SK-N-SH treated with all-trans-retinoic acid at 6 μM for 48 hours (cell line): ENCODE data around the gene MYO15B.
A peak's percentile ranks its signal among the peaks of the same experiment; 100 is the strongest.

ENCODE experiments used
- ATAC-seq: fragments of 200-7000 bp; cut with Tn5 transposase; 3 replicates; pipeline ENCODE4 v1.9.1; 2020; ENCODE audit warnings: mild to moderate bottlenecking, moderate library complexity
- ARNTL ChIP-seq: fragments of 450-650 bp; formaldehyde crosslinking; IDR thresholded peaks from 2 replicates; pipeline ENCODE4 v1.5.0; 2020; ENCODE audit warnings: low read depth, mild to moderate bottlenecking, moderate library complexity, borderline replicate concordance
- CSDC2 ChIP-seq: fragments of 250-450 bp; sonication (Bioruptor Pico); IDR thresholded peaks from 2 replicates; pipeline ENCODE4 v1.5.0; 2020; ENCODE audit warnings: mild to moderate bottlenecking, moderate library complexity
- GLIS3 ChIP-seq: fragments of 250-450 bp; sonication (Bioruptor Pico); IDR thresholded peaks from 2 replicates; pipeline ENCODE4 v1.5.0; 2020; ENCODE audit warnings: mild to moderate bottlenecking, moderate library complexity
- OSR1 ChIP-seq: fragments of 250-450 bp; sonication (Bioruptor Pico); IDR thresholded peaks from 2 replicates; pipeline ENCODE4 v1.8.0; 2022; ENCODE audit warnings: moderate library complexity, mild to moderate bottlenecking, inconsistent platforms
- RARB ChIP-seq: fragments of 250-450 bp; sonication (Bioruptor Pico); IDR thresholded peaks from 2 replicates; pipeline ENCODE4 v1.8.0; 2021; ENCODE audit warnings: mild to moderate bottlenecking, moderate library complexity
- SNAI2 ChIP-seq: fragments of 250-450 bp; sonication (Bioruptor Pico); IDR thresholded peaks from 2 replicates; pipeline ENCODE4 v1.5.0; 2020; ENCODE audit warnings: mild to moderate bottlenecking, moderate library complexity
- TCF4 ChIP-seq: fragments of 250-450 bp; sonication (Bioruptor Pico); IDR thresholded peaks from 2 replicates; pipeline ENCODE4 v1.8.0; 2021; ENCODE audit warnings: mild to moderate bottlenecking, moderate library complexity, borderline replicate concordance
- ZC3H10 ChIP-seq: fragments of 250-450 bp; sonication (Bioruptor Pico); IDR thresholded peaks from 2 replicates; pipeline ENCODE4 v1.5.1; 2021; ENCODE audit warnings: mild to moderate bottlenecking, moderate library complexity
- ZFP3 ChIP-seq: fragments of 250-450 bp; sonication (Bioruptor Pico); IDR thresholded peaks from 2 replicates; pipeline ENCODE4 v1.5.0; 2020; ENCODE audit warnings: mild to moderate bottlenecking, moderate library complexity
- ZNF565 ChIP-seq: fragments of 450-650 bp; formaldehyde crosslinking; conservative IDR thresholded peaks from 2 replicates; pipeline ENCODE4 v1.5.0; 2020; ENCODE audit warnings: low read depth, mild to moderate bottlenecking, moderate library complexity
- ZNF70 ChIP-seq: fragments of 450-650 bp; formaldehyde crosslinking; IDR thresholded peaks from 2 replicates; pipeline ENCODE4 v1.5.0; 2020; ENCODE audit warnings: mild to moderate bottlenecking, moderate library complexity
- ZNF8 ChIP-seq: fragments of 450-650 bp; formaldehyde crosslinking; IDR thresholded peaks from 2 replicates; pipeline ENCODE4 v1.5.0; 2020; ENCODE audit warnings: mild to moderate bottlenecking, moderate library complexity
- TF ChIP-seq, protein P1 (sequence below): fragments of 250-450 bp; sonication (Bioruptor Pico); IDR thresholded peaks from 2 replicates; pipeline ENCODE4 v1.8.0; 2021; ENCODE audit warnings: low read depth, mild to moderate bottlenecking, moderate library complexity, borderline replicate concordance
- TF ChIP-seq, protein P2 (sequence below): fragments of 250-450 bp; sonication (Bioruptor Pico); IDR thresholded peaks from 2 replicates; pipeline ENCODE4 v1.8.0; 2020; ENCODE audit warnings: mild to moderate bottlenecking, moderate library complexity, borderline replicate concordance
- TF ChIP-seq, protein P3 (sequence below): fragments of 250-450 bp; sonication (Bioruptor Pico); IDR thresholded peaks from 2 replicates; pipeline ENCODE4 v1.5.1; 2020; ENCODE audit warnings: low read depth, mild to moderate bottlenecking, moderate library complexity
- TF ChIP-seq, protein P4 (sequence below): fragments of 250-450 bp; sonication (Bioruptor Pico); IDR thresholded peaks from 2 replicates; pipeline ENCODE4 v1.5.0; 2020; ENCODE audit warnings: mild to moderate bottlenecking, moderate library complexity
- TF ChIP-seq, protein P5 (sequence below): fragments of 250-450 bp; sonication (Bioruptor Pico); IDR thresholded peaks from 2 replicates; pipeline ENCODE4 v1.5.1; 2021; ENCODE audit warnings: mild to moderate bottlenecking, moderate library complexity

The MYO15B gene

DNA sequence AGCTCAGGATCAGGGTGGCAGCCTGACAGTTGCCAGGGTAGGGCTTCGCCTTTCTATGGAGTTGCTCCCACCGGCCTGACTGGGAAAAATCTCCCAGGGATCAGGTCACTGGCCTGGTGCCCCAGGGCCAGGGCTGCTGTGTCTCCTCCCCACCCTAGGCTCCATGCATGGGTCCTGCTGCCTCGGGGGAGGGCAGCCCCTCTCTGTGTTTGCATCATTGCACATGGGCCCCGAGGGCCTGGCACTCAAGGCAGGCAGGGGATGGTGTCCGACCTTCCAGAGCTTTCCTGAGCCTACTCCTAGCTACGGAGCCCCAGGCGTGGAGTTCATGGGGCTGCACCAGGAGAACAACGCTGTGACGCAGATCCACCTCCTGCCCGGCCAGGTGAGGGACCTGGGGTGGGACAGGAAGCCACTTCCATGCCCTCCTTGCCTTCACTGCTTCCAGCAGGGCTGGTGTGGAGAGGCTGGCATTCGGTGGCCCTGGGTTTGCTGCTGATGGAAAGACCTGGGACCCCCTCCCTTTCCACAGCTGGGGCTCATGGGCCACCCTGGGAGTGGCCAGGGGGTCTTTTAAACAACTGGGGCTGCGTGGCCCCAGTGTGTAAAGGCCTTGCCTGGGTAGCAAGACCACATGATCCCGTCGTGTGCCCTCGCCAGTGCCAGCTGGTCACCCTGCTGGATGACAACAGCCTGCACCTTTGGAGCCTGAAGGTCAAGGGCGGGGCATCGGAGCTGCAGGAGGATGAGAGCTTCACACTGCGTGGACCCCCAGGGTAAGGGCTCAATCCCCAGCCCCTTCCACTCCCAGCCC is 29.5 kb upstream of the MYO15B start:
- TF ChIP-seq, protein P1, sequence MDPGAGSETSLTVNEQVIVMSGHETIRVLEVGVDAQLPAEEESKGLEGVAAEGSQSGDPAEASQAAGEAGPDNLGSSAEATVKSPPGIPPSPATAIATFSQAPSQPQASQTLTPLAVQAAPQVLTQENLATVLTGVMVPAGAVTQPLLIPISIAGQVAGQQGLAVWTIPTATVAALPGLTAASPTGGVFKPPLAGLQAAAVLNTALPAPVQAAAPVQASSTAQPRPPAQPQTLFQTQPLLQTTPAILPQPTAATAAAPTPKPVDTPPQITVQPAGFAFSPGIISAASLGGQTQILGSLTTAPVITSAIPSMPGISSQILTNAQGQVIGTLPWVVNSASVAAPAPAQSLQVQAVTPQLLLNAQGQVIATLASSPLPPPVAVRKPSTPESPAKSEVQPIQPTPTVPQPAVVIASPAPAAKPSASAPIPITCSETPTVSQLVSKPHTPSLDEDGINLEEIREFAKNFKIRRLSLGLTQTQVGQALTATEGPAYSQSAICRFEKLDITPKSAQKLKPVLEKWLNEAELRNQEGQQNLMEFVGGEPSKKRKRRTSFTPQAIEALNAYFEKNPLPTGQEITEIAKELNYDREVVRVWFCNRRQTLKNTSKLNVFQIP: no peak
- TF ChIP-seq CSDC2 (CRISPR knock-in tag) (no peak), OSR1 (CRISPR knock-in tag) (no peak), ZNF565 (CRISPR knock-in tag) (no peak), ZNF70 (CRISPR knock-in tag) (no peak)
- ATAC-seq: peak; percentile 32

DNA sequence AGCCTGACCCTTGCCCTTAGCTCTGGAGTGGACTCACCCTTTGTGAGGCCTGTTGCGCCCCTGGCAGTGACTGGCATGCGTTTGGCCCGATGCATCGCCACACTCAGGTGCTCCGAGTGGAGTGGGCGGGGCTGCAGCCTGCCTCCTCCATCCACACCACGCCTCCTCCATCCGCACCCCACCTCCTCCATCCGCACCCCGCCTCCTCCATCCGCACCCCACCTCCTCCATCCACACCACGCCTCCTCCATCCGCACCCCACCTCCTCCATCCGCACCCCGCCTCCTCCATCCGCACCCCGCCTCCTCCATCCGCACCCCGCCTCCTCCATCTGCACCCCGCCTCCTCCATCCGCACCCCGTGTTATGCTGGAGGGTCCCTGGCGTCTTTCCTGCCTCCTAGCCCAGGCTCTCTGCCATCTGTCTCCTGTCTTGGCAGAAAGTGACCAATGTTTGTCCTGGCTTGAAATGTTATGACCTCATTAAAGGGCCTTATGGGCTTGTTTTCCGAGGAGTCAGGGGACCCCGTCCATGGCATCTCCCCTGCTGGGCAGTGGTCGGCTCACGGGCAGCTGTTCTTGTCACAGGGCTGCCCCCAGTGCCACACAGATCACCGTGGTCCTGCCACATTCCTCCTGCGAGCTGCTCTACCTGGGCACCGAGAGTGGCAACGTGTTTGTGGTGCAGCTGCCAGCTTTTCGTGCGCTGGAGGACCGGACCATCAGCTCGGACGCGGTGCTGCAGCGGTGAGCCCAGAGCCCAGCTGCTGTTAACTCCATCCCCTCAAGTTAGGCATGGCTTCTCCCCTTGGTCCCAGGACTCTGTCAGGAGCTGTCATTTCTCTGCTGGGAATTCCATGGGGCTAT is 28.7 kb upstream of the MYO15B start:
- TF ChIP-seq ZC3H10 (CRISPR knock-in tag) (no peak), TCF4 (CRISPR knock-in tag) (no peak), OSR1 (CRISPR knock-in tag) (no peak), SNAI2 (no peak), GLIS3 (CRISPR knock-in tag) (no peak)
- TF ChIP-seq, protein P1: no peak
- TF ChIP-seq, protein P2, sequence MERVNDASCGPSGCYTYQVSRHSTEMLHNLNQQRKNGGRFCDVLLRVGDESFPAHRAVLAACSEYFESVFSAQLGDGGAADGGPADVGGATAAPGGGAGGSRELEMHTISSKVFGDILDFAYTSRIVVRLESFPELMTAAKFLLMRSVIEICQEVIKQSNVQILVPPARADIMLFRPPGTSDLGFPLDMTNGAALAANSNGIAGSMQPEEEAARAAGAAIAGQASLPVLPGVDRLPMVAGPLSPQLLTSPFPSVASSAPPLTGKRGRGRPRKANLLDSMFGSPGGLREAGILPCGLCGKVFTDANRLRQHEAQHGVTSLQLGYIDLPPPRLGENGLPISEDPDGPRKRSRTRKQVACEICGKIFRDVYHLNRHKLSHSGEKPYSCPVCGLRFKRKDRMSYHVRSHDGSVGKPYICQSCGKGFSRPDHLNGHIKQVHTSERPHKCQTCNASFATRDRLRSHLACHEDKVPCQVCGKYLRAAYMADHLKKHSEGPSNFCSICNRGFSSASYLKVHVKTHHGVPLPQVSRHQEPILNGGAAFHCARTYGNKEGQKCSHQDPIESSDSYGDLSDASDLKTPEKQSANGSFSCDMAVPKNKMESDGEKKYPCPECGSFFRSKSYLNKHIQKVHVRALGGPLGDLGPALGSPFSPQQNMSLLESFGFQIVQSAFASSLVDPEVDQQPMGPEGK: no peak
- TF ChIP-seq, protein P3, sequence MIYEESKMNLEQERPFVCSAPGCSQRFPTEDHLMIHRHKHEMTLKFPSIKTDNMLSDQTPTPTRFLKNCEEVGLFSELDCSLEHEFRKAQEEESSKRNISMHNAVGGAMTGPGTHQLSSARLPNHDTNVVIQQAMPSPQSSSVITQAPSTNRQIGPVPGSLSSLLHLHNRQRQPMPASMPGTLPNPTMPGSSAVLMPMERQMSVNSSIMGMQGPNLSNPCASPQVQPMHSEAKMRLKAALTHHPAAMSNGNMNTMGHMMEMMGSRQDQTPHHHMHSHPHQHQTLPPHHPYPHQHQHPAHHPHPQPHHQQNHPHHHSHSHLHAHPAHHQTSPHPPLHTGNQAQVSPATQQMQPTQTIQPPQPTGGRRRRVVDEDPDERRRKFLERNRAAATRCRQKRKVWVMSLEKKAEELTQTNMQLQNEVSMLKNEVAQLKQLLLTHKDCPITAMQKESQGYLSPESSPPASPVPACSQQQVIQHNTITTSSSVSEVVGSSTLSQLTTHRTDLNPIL (CRISPR knock-in tag): no peak
- TF ChIP-seq, all 23 proteins: peak for 0
- ATAC-seq: no peak

DNA sequence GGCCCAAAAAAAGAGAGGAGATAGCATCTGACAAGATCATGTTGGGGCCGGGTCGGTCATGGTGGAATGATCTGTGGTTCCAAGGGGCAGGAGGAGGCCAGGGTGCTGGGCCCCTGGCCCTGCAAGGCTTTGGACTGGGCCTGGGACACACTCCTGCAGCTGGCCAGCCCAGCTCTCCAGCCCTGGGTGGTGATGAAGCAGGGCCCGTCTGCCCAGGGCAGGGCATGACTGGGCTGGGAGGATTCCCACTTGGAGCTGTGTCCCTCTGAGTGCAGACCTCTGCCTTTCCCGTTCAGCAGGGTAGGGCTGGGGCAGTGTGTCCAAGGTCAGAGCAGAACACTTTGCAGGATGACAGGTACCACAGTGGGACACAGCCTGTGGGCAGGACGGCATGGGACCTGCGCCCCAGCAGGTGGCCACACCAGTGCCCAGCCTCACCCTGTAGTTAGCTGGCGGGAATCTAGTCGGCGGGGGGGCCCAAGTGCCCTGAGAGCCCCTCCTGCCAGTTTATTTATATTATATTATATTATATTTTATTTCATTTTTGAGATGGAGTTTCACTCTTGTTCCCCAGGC is 27.6 kb upstream of the MYO15B start:
- ATAC-seq: no peak
- TF ChIP-seq RARB (CRISPR knock-in tag) (no peak), GLIS3 (CRISPR knock-in tag) (no peak), ZFP3 (CRISPR knock-in tag) (no peak), ZNF8 (CRISPR knock-in tag) (no peak), OSR1 (CRISPR knock-in tag) (no peak), ARNTL (CRISPR knock-in tag) (no peak), ZNF70 (CRISPR knock-in tag) (no peak), ZNF565 (CRISPR knock-in tag) (no peak), TCF4 (CRISPR knock-in tag) (no peak)
- TF ChIP-seq, protein P1: no peak
- TF ChIP-seq, protein P3 (CRISPR knock-in tag): no peak
- TF ChIP-seq, protein P4, sequence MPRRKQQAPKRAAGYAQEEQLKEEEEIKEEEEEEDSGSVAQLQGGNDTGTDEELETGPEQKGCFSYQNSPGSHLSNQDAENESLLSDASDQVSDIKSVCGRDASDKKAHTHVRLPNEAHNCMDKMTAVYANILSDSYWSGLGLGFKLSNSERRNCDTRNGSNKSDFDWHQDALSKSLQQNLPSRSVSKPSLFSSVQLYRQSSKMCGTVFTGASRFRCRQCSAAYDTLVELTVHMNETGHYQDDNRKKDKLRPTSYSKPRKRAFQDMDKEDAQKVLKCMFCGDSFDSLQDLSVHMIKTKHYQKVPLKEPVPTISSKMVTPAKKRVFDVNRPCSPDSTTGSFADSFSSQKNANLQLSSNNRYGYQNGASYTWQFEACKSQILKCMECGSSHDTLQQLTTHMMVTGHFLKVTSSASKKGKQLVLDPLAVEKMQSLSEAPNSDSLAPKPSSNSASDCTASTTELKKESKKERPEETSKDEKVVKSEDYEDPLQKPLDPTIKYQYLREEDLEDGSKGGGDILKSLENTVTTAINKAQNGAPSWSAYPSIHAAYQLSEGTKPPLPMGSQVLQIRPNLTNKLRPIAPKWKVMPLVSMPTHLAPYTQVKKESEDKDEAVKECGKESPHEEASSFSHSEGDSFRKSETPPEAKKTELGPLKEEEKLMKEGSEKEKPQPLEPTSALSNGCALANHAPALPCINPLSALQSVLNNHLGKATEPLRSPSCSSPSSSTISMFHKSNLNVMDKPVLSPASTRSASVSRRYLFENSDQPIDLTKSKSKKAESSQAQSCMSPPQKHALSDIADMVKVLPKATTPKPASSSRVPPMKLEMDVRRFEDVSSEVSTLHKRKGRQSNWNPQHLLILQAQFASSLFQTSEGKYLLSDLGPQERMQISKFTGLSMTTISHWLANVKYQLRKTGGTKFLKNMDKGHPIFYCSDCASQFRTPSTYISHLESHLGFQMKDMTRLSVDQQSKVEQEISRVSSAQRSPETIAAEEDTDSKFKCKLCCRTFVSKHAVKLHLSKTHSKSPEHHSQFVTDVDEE: no peak
- TF ChIP-seq, protein P2: no peak
- TF ChIP-seq, protein P5, sequence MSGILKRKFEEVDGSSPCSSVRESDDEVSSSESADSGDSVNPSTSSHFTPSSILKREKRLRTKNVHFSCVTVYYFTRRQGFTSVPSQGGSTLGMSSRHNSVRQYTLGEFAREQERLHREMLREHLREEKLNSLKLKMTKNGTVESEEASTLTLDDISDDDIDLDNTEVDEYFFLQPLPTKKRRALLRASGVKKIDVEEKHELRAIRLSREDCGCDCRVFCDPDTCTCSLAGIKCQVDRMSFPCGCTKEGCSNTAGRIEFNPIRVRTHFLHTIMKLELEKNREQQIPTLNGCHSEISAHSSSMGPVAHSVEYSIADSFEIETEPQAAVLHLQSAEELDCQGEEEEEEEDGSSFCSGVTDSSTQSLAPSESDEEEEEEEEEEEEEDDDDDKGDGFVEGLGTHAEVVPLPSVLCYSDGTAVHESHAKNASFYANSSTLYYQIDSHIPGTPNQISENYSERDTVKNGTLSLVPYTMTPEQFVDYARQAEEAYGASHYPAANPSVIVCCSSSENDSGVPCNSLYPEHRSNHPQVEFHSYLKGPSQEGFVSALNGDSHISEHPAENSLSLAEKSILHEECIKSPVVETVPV: no peak
